HEK293 (cell line): ENCODE results near the gene TPPP3.

Experiments used
- CTCF ChIA-PET: fragments of 350-600 bp; formaldehyde crosslinking; extraction: SDS; loops from one replicate; lab custom pipeline; 2021; ENCODE audit warnings: antibody characterized with exemption; lab: Yijun Ruan, JAX
- POLR2A ChIA-PET: fragments of 300-600 bp; formaldehyde crosslinking; extraction: SDS; loops from one replicate; lab custom pipeline; 2020; ENCODE audit warnings: antibody characterized with exemption, inconsistent platforms; lab: Yijun Ruan, JAX
- H3K27ac ChIP-seq: fragments of 200-500 bp; sonication (Bioruptor generic); 2 replicates; pipeline ENCODE4 v1.5.1; 2014; ENCODE audit warnings: low read depth, low read length, control low read depth, inconsistent platforms; ENCODE audit errors: extremely low read depth
- H3K36me3 ChIP-seq, 2 experiments: fragments of 200-500 bp in 1 of 2; sonication (Bioruptor generic) in 1 of 2; 1 replicate in 1 of 2; 2 replicates in 1 of 2; pipeline ENCODE4 v1.5.1; 2014 to 2017; ENCODE audit warnings: inconsistent platforms in 2 of 2, low read length in 2 of 2; ENCODE audit not compliant: control insufficient read depth in 2 of 2, insufficient read depth in 1 of 2
- H3K4me1 ChIP-seq: fragments of 200-500 bp; sonication (Bioruptor generic); 2 replicates; pipeline ENCODE4 v1.5.1; 2014; ENCODE audit warnings: mild to moderate bottlenecking, low read length, inconsistent platforms; ENCODE audit not compliant: control insufficient read depth, insufficient read depth
- H3K4me3 ChIP-seq: 2 replicates; pipeline ENCODE4 v1.5.1; 2011; ENCODE audit warnings: low read depth, mild to moderate bottlenecking, control low read depth, low read length, moderate library complexity
- H3K9me3 ChIP-seq: fragments of 200-500 bp; sonication (Bioruptor generic); 2 replicates; pipeline ENCODE4 v1.5.1; 2014; ENCODE audit warnings: low read depth, low read length, inconsistent platforms; ENCODE audit not compliant: control insufficient read depth, insufficient read depth
- BCL6B ChIP-seq: fragments of 450-650 bp; formaldehyde crosslinking; IDR thresholded peaks from 2 replicates; pipeline ENCODE4 v1.5.1; 2017; ENCODE audit warnings: missing biosample characterization, missing genetic modification characterization
- HOXC10 ChIP-seq: sonication (generic); formaldehyde crosslinking; IDR thresholded peaks from 2 replicates; pipeline ENCODE4 v1.8.1; 2023; ENCODE audit warnings: mild to moderate bottlenecking, missing genetic modification reagents
- KLF10 ChIP-seq: fragments of 450-650 bp; IDR thresholded peaks from 2 replicates; pipeline ENCODE4 v1.5.1; 2018; ENCODE audit warnings: missing biosample characterization, mild to moderate bottlenecking, missing genetic modification characterization
- MZF1 ChIP-seq: fragments of 450-650 bp; formaldehyde crosslinking; IDR thresholded peaks from 2 replicates; pipeline ENCODE4 v1.5.1; 2017; ENCODE audit warnings: missing biosample characterization, missing genetic modification characterization, borderline replicate concordance
- SP3 ChIP-seq: fragments of 450-650 bp; formaldehyde crosslinking; IDR thresholded peaks from 2 replicates; pipeline ENCODE4 v1.5.1; 2016; ENCODE audit warnings: missing biosample characterization, missing genetic modification characterization
- ZBTB17 ChIP-seq: fragments of 450-650 bp; formaldehyde crosslinking; IDR thresholded peaks from 2 replicates; pipeline ENCODE4 v1.5.1; 2016; ENCODE audit warnings: missing biosample characterization, missing genetic modification characterization
- ZBTB26 ChIP-seq: fragments of 450-650 bp; formaldehyde crosslinking; optimal IDR thresholded peaks from 2 replicates; pipeline ENCODE3; 2016; ENCODE audit warnings: missing biosample characterization, mild to moderate bottlenecking, missing genetic modification characterization
- ZFHX2 ChIP-seq: fragments of 450-650 bp; formaldehyde crosslinking; conservative IDR thresholded peaks from 2 replicates; pipeline ENCODE4 v1.5.1; 2016; ENCODE audit warnings: missing biosample characterization, missing genetic modification characterization
- ZFP37 ChIP-seq: fragments of 450-650 bp; formaldehyde crosslinking; IDR thresholded peaks from 2 replicates; pipeline ENCODE4 v1.5.1; 2016; ENCODE audit warnings: missing biosample characterization, missing genetic modification characterization
- ZNF112 ChIP-seq: fragments of 450-650 bp; formaldehyde crosslinking; IDR thresholded peaks from 2 replicates; pipeline ENCODE4 v1.5.0; 2017; ENCODE audit warnings: missing biosample characterization, missing genetic modification characterization
- ZNF121 ChIP-seq: fragments of 450-650 bp; formaldehyde crosslinking; IDR thresholded peaks from 2 replicates; pipeline ENCODE4 v1.5.1; 2016; ENCODE audit warnings: missing biosample characterization, missing genetic modification characterization
- ZNF214 ChIP-seq: fragments of 450-650 bp; formaldehyde crosslinking; IDR thresholded peaks from 2 replicates; pipeline ENCODE4 v1.5.1; 2017; ENCODE audit warnings: missing biosample characterization, mild to moderate bottlenecking, missing genetic modification characterization, borderline replicate concordance
- ZNF23 ChIP-seq: fragments of 450-650 bp; formaldehyde crosslinking; IDR thresholded peaks from 2 replicates; pipeline ENCODE4 v1.5.1; 2016; ENCODE audit warnings: missing biosample characterization, missing genetic modification characterization, borderline replicate concordance
- ZNF518A ChIP-seq: fragments of 450-650 bp; formaldehyde crosslinking; conservative IDR thresholded peaks from 2 replicates; pipeline ENCODE4 v1.5.1; 2016; ENCODE audit warnings: low read depth, missing biosample characterization, missing genetic modification characterization
- ZNF654 ChIP-seq: fragments of 450-650 bp; formaldehyde crosslinking; IDR thresholded peaks from 2 replicates; pipeline ENCODE4 v1.5.1; 2016; ENCODE audit warnings: low read depth, missing biosample characterization, missing genetic modification characterization
- ZNF707 ChIP-seq: fragments of 450-650 bp; formaldehyde crosslinking; IDR thresholded peaks from 2 replicates; pipeline ENCODE4 v1.5.1; 2016; ENCODE audit warnings: missing biosample characterization, missing genetic modification characterization
- ZNF830 ChIP-seq: fragments of 450-650 bp; IDR thresholded peaks from 2 replicates; pipeline ENCODE4 v1.5.0; 2018; ENCODE audit warnings: missing biosample characterization, missing genetic modification characterization, low read depth, mild to moderate bottlenecking, moderate library complexity

Gene TPPP3

DNA sequence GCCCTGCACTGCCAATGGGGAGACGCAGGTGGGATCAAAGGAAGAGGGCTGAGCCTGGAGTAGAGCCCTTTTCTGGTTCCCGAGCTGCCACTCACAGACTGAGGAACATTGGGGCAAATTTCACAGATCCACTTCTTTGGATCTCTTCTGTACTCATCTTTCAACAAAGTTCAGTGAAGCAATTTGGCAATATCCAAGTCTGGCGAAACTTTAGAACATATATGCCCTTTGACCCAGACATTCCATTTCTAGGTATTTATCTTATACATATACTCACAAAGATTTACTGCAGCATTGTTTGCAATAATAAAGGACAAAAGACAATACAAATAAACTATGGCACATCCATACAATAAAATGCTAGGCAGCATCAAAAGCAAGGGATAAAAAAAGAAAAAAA lies 18.0 kb upstream of the TPPP3 start:
- ChIA-PET CTCF (interaction anchor here (1.1 to 1.3 kb wide), 2 partner anchors 8 to 16 kb away, joined by 3 to 4 read pairs; no protein-coding TSS in a partner anchor), POLR2A (interaction anchor here (0.8 kb wide), 1 partner anchor 248 kb away, joined by 4 read pairs; no protein-coding TSS in a partner anchor)
- Histone ChIP-seq H3K36me3 (no peaks in the 10 kb centered on the region), H3K27ac (no peak overlapping the region), H3K4me1 (peaks cover 3% of the 10 kb centered on the region; the same call in 1 of the 2 replicates), H3K9me3 (no peaks in the 10 kb centered on the region), H3K4me3 (no peak overlapping the region)
- TF ChIP-seq ZNF214 (tag by site-specific recombination): no peak
- no peak for TF ChIP-seq BCL6B (tag by site-specific recombination)
- no peak for TF ChIP-seq HOXC10 (CRISPR knock-in tag)
- TF ChIP-seq ZNF707 (tag by site-specific recombination): no peak
- TF ChIP-seq MZF1 (tag by site-specific recombination): no peak
- no peak for TF ChIP-seq ZNF23 (tag by site-specific recombination)
- no peak for TF ChIP-seq ZNF654
- TF ChIP-seq ZFHX2 (tag by site-specific recombination): no peak

DNA sequence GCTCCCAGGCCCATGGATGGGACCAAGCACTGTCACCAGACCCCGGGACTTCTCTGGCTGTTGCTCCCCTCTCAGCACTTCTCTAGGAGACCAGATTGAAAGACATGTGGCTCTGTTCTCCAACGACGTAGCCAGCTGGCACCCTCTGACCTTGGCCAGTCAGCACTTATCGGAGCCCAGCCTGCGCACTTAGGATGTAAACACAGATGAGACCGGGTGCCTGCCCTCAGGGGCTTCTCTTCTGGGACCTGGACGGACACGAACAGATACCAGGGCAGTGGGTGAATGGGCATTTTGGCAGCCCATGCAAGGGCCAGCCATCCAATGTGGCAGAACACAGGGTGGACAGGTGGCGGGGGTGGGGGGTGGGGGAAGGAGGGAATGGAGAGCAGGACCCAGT lies 16.3 kb upstream of the TPPP3 start:
- Histone ChIP-seq H3K4me1 (peaks cover 3% of the 10 kb centered on the region; the same call in 1 of the 2 replicates), H3K27ac (no peak overlapping the region), H3K9me3 (no peaks in the 10 kb centered on the region), H3K4me3 (no peak overlapping the region), H3K36me3 (no peaks in the 10 kb centered on the region)
- TF ChIP-seq SP3 (tag by site-specific recombination): no peak
- no peak for TF ChIP-seq ZNF830 (tag by site-specific recombination)
- no peak for TF ChIP-seq ZFP37 (tag by site-specific recombination)
- TF ChIP-seq ZBTB17 (tag by site-specific recombination): no peak
- no peak for TF ChIP-seq ZNF112
- ChIA-PET POLR2A (no interaction called here), CTCF (no interaction called here)

GRCh38 chr16:67407788-67408452 lies 14.6 kb upstream of the TPPP3 start:
- TF ChIP-seq ZNF518A (tag by site-specific recombination) (no peak), KLF10 (no peak), ZBTB26 (no peak), ZNF121 (tag by site-specific recombination) (0 out of 2 replicates have a peak, but pooled peaks have one; percentile 30)
- TF ChIP-seq, all 188 proteins: peak for 1
- H3K36me3 ChIP-seq: no peaks in the 10 kb centered on the region
- POLR2A ChIA-PET: no interaction called here

More at GRCh38 chr16:67407788-67408452, 14.6 kb upstream of the TPPP3 start:
- Histone ChIP-seq H3K9me3 (no peaks in the 10 kb centered on the region), H3K4me3 (no peak overlapping the region), H3K27ac (no peak overlapping the region), H3K4me1 (no peaks in the 10 kb centered on the region)
- CTCF ChIA-PET: interaction anchor here (0.5 to 1.8 kb wide), 4 partner anchors 9 to 104 kb away, joined by 3 to 7 read pairs (median 4); partner anchors contain the start of gene ZDHHC1
